HG03097 (cell line): Measurements from ENCODE around the gene RHOA.
"Not testable (repeated sequence)": the region's sequence is repeated elsewhere in the genome, so short reads cannot be mapped to it uniquely, and the experiment has no call there.

ENCODE experiments used
- ATAC-seq: cut with Tn5 transposase; IDR thresholded peaks from one replicate; pipeline ENCODE4 v1.9.1; 2021; ENCODE audit not compliant: unreplicated experiment, low FRiP score

The RHOA gene

GRCh38 chr3:49333091-49333490, 78.7 kb downstream of the RHOA start:
- ATAC-seq = no peak

- no peak for ATAC-seq
Observed at GRCh38 chr3:49329186-49329585, 82.6 kb downstream of the RHOA start.

GRCh38 chr3:49328350-49328749, 83.4 kb downstream of the RHOA start:
- not testable (repeated sequence) for ATAC-seq

GRCh38 chr3:49327485-49327884, 84.3 kb downstream of the RHOA start:
- no peak for ATAC-seq

GRCh38 chr3:49324768-49325167, 87.0 kb downstream of the RHOA start:
- ATAC-seq = no peak

GRCh38 chr3:49316696-49317457, 94.9 kb downstream of the RHOA start:
- no peak for ATAC-seq

- ATAC-seq = no peak
Observed at GRCh38 chr3:49313896-49314688, 97.7 kb downstream of the RHOA start.

GRCh38 chr3:49311283-49311682, 100.5 kb downstream of the RHOA start:
- ATAC-seq = no peak

- ATAC-seq = no peak
Observed at GRCh38 chr3:49310677-49311076, 101.1 kb downstream of the RHOA start.
